ENCODE results near the gene PRKRA. TPM values are rescaled to one million over a fixed set of nuclear protein-coding genes. Genes with fewer than 3 reads are reported as not detected.

The PRKRA gene
- polyA plus RNA-seq, 1 donor from 2014 or later, result 91.8 TPM

DNA sequence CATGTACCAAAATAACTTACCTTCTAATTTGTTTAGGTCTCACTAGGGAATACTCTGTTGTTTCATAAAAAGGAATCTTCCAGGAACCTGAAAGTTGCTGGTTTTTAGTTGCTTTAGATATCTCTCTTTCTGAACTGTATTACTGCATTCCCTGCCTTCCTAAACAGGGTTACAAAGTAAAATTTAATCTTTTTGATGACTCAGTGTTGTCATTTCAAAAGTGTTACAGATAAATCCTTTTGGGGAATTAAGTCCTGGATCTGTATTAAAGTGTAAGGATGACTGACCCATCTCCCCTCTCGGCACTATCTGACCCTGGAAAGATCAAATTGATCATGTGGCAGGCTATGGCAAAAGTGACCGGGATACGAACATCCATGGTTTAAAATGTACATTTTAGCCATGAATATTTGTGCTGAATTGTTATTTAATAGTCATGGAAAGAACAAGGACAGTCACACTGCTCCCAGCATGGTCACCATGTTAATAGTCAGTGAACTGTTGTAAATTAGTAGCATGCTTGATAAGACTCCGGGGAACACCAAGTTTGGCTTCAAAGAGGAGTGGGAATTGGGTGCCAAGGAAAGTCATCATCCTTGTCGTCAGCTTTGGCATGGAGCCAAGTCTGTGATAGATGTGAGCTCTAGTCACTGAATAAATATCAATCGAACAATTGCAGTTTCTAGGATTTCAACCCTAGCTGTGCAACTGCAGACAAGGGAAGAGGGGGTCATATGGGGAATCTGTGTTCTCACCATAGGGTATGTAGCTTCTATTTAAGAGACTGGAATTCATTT is 33.5 kb upstream of the PRKRA start:
- H3K79me2 ChIP-seq (replicated peaks; ENCODE audit: insufficient read depth, low read length), result peaks cover 46% of the 10 kb centered on the region
- H3K27me3 ChIP-seq (ENCODE audit: insufficient read depth, low read depth, low read length), result no peaks in the 10 kb centered on the region
- no peak overlapping the region for H3K4me3 ChIP-seq (ENCODE audit: low read length)
- no peaks in the 10 kb centered on the region for H3K9me3 ChIP-seq (ENCODE audit: low read length)
- H3K27ac ChIP-seq (ENCODE audit: low read length), result no peak overlapping the region
- no peak overlapping the region for H2AFZ ChIP-seq (ENCODE audit: low read depth, low read length)
- H3K9me2 ChIP-seq (ENCODE audit: insufficient read depth, low read length), result no peaks in the 10 kb centered on the region
- H3K36me3 ChIP-seq (ENCODE audit: insufficient read depth, low read length), result no peaks in the 10 kb centered on the region
- H3K4me2 ChIP-seq (ENCODE audit: low read length), result no peak overlapping the region
- no peaks in the 10 kb centered on the region for H4K20me1 ChIP-seq (ENCODE audit: insufficient read depth)
- no peaks in the 10 kb centered on the region for H3F3A ChIP-seq (ENCODE audit: insufficient read depth, low read length, poor library complexity, severe bottlenecking)
- H3K9ac ChIP-seq (ENCODE audit: low read length), result no peak overlapping the region
- no peak for TF ChIP-seq TAF1 (IDR thresholded peaks at IDR 0.05; ENCODE audit: low read depth)
- TF ChIP-seq SMC3 (conservative IDR thresholded peaks at IDR 0.05; ENCODE audit: poor library complexity), result no peak
- no peak for TF ChIP-seq EP300 (conservative IDR thresholded peaks at IDR 0.05; ENCODE audit: poor library complexity, severe bottlenecking)
- TF ChIP-seq, protein P1, sequence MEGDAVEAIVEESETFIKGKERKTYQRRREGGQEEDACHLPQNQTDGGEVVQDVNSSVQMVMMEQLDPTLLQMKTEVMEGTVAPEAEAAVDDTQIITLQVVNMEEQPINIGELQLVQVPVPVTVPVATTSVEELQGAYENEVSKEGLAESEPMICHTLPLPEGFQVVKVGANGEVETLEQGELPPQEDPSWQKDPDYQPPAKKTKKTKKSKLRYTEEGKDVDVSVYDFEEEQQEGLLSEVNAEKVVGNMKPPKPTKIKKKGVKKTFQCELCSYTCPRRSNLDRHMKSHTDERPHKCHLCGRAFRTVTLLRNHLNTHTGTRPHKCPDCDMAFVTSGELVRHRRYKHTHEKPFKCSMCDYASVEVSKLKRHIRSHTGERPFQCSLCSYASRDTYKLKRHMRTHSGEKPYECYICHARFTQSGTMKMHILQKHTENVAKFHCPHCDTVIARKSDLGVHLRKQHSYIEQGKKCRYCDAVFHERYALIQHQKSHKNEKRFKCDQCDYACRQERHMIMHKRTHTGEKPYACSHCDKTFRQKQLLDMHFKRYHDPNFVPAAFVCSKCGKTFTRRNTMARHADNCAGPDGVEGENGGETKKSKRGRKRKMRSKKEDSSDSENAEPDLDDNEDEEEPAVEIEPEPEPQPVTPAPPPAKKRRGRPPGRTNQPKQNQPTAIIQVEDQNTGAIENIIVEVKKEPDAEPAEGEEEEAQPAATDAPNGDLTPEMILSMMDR (IDR thresholded peaks at IDR 0.05; ENCODE audit: poor library complexity, severe bottlenecking), result no peak
- no peak for TF ChIP-seq POLR2AphosphoS5 (IDR thresholded peaks at IDR 0.05)
- TF ChIP-seq RAD21 (conservative IDR thresholded peaks at IDR 0.05), result no peak
- TF ChIP-seq, protein P2, sequence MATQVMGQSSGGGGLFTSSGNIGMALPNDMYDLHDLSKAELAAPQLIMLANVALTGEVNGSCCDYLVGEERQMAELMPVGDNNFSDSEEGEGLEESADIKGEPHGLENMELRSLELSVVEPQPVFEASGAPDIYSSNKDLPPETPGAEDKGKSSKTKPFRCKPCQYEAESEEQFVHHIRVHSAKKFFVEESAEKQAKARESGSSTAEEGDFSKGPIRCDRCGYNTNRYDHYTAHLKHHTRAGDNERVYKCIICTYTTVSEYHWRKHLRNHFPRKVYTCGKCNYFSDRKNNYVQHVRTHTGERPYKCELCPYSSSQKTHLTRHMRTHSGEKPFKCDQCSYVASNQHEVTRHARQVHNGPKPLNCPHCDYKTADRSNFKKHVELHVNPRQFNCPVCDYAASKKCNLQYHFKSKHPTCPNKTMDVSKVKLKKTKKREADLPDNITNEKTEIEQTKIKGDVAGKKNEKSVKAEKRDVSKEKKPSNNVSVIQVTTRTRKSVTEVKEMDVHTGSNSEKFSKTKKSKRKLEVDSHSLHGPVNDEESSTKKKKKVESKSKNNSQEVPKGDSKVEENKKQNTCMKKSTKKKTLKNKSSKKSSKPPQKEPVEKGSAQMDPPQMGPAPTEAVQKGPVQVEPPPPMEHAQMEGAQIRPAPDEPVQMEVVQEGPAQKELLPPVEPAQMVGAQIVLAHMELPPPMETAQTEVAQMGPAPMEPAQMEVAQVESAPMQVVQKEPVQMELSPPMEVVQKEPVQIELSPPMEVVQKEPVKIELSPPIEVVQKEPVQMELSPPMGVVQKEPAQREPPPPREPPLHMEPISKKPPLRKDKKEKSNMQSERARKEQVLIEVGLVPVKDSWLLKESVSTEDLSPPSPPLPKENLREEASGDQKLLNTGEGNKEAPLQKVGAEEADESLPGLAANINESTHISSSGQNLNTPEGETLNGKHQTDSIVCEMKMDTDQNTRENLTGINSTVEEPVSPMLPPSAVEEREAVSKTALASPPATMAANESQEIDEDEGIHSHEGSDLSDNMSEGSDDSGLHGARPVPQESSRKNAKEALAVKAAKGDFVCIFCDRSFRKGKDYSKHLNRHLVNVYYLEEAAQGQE (IDR thresholded peaks at IDR 0.05; ENCODE audit: borderline replicate concordance), result no peak
- no peak for TF ChIP-seq EZH2 (IDR thresholded peaks at IDR 0.05; ENCODE audit: borderline replicate concordance, insufficient read depth, low read length, poor library complexity, severe bottlenecking)
- no peak for TF ChIP-seq MXI1 (conservative IDR thresholded peaks at IDR 0.05; ENCODE audit: poor library complexity, severe bottlenecking)

DNA sequence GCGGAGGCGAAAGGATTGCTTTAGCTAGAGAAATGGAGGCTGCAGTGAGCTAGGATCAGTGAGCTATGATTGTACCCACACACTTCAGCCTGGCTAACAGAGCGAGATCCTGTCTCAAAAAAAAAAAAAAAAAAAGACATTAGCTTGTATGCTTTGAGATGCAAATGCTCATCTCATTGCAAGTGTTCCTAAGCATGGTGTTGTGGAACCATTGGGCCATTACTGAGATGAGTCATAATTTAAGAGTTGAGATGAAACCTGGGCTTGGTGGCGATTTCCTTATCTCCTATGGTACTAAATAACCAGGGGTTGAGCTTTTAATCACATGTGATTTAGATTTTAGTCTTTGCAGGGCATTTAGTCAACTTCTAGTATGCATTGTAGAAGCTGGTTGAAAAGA is 31.5 kb upstream of the PRKRA start:
- Histone ChIP-seq H4K20me1 (ENCODE audit: insufficient read depth) (no peaks in the 10 kb centered on the region), H3K4me3 (ENCODE audit: low read length) (peak overlapping the region; percentile 82), H3K4me2 (ENCODE audit: low read length) (peak overlapping the region; percentile 74), H2AFZ (ENCODE audit: low read depth, low read length) (no peak overlapping the region), H3K79me2 (replicated peaks; ENCODE audit: insufficient read depth, low read length) (peaks cover 50% of the 10 kb centered on the region), H3K9me3 (ENCODE audit: low read length) (no peaks in the 10 kb centered on the region), H3K9ac (ENCODE audit: low read length) (no peak overlapping the region), H3K27me3 (ENCODE audit: insufficient read depth, low read depth, low read length) (no peaks in the 10 kb centered on the region), H3K36me3 (ENCODE audit: insufficient read depth, low read length) (no peaks in the 10 kb centered on the region), H3K9me2 (ENCODE audit: insufficient read depth, low read length) (no peaks in the 10 kb centered on the region), H3F3A (ENCODE audit: insufficient read depth, low read length, poor library complexity, severe bottlenecking) (peaks cover 3% of the 10 kb centered on the region), H3K27ac (ENCODE audit: low read length) (no peak overlapping the region)
- no peak for TF ChIP-seq RAD21 (conservative IDR thresholded peaks at IDR 0.05)
- no peak for TF ChIP-seq EP300 (conservative IDR thresholded peaks at IDR 0.05; ENCODE audit: poor library complexity, severe bottlenecking)
- no peak for TF ChIP-seq SMC3 (conservative IDR thresholded peaks at IDR 0.05; ENCODE audit: poor library complexity)
- TF ChIP-seq, protein P2 (IDR thresholded peaks at IDR 0.05; ENCODE audit: borderline replicate concordance), result no peak
- TF ChIP-seq EZH2 (IDR thresholded peaks at IDR 0.05; ENCODE audit: borderline replicate concordance, insufficient read depth, low read length, poor library complexity, severe bottlenecking), result no peak
- TF ChIP-seq POLR2AphosphoS5 (IDR thresholded peaks at IDR 0.05), result no peak
- TF ChIP-seq, protein P1 (IDR thresholded peaks at IDR 0.05; ENCODE audit: poor library complexity, severe bottlenecking), result no peak
